Measurements from ENCODE around the gene BAIAP2L2.

Gene BAIAP2L2

GRCh38 chr22:38036392-38037062 is 74.0 kb downstream of the BAIAP2L2 start:
- DNase-seq: no peak

DNA sequence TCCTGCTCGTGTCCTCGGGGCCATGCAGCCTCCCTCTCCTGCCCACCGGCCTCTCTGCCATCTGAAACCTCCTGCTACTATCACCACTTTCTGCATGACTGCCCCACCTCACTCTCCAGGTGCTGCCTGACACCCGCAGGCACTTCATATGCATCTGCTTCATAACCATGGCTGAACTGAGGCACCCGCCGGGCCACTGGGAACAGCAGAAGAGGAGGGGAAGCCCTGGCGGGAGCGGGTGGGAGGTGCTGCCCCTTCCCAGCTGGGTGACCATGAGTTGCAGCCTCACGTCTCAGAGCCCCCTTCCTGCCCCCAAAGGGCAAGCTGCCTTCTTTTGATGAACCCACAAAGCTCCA is 75.0 kb downstream of the BAIAP2L2 start:
- DNase-seq: no peak

All from SHP77 (cell line).